ENCODE measurements around the gene MMRN2. TPM values are rescaled to one million over a fixed set of nuclear protein-coding genes. Genes with fewer than 3 reads are reported as not detected.

The MMRN2 gene
- total and polyA plus RNA-seq, 4 donors, result 10.2 to 55.3 (median 29.0) TPM

GRCh38 chr10:86914734-86915133 is 42.7 kb downstream of the MMRN2 start:
- H3K9ac ChIP-seq (ENCODE audit: insufficient read depth in 1 of 2, low read length in 2 of 2), result no peak overlapping the region
- H3K4me3 ChIP-seq, result no peak overlapping the region
- WGBS, 2 donors, result 81 to 85% methylated on average over 1 of the region's 1 CpG
- TF ChIP-seq, protein P1, sequence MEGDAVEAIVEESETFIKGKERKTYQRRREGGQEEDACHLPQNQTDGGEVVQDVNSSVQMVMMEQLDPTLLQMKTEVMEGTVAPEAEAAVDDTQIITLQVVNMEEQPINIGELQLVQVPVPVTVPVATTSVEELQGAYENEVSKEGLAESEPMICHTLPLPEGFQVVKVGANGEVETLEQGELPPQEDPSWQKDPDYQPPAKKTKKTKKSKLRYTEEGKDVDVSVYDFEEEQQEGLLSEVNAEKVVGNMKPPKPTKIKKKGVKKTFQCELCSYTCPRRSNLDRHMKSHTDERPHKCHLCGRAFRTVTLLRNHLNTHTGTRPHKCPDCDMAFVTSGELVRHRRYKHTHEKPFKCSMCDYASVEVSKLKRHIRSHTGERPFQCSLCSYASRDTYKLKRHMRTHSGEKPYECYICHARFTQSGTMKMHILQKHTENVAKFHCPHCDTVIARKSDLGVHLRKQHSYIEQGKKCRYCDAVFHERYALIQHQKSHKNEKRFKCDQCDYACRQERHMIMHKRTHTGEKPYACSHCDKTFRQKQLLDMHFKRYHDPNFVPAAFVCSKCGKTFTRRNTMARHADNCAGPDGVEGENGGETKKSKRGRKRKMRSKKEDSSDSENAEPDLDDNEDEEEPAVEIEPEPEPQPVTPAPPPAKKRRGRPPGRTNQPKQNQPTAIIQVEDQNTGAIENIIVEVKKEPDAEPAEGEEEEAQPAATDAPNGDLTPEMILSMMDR (IDR thresholded peaks at IDR 0.05; ENCODE audit: control extremely low read depth, extremely low read depth), result no peak
- DNase-seq (no peak), ATAC-seq (ENCODE audit: insufficient read depth, low FRiP score) (no peak)
- no peaks in the 10 kb centered on the region for H3K9me3 ChIP-seq (ENCODE audit: control insufficient read depth in 4 of 4, insufficient read depth in 3 of 4, low read length in 3 of 4)
- no peaks in the 10 kb centered on the region for H3K4me1 ChIP-seq (ENCODE audit: control insufficient read depth in 5 of 5, insufficient read depth in 5 of 5, low read length in 5 of 5)
- H3K36me3 ChIP-seq (ENCODE audit: control insufficient read depth in 4 of 4, insufficient read depth in 4 of 4, low read length in 4 of 4), result peaks cover 4 to 32% (median 17%) of the 10 kb centered on the region in 4 donors
- H3K27me3 ChIP-seq (ENCODE audit: control insufficient read depth in 3 of 3, insufficient read depth in 3 of 3, low read length in 2 of 3), result no peaks in the 10 kb centered on the region
- no peak overlapping the region for H3K27ac ChIP-seq (ENCODE audit: low read depth in 1 of 2, low read length in 1 of 2)

- Histone ChIP-seq H3K4me1 (ENCODE audit: control insufficient read depth in 5 of 5, insufficient read depth in 5 of 5, low read length in 5 of 5) (peaks cover 0 to 15% (median 10%) of the 10 kb centered on the region in 5 donors), H3K9ac (ENCODE audit: insufficient read depth in 1 of 2, low read length in 2 of 2) (no peak overlapping the region), H3K36me3 (ENCODE audit: control insufficient read depth in 4 of 4, insufficient read depth in 4 of 4, low read length in 4 of 4) (peaks cover 0 to 49% (median 20%) of the 10 kb centered on the region in 4 donors), H3K27ac (ENCODE audit: low read depth in 1 of 2, low read length in 1 of 2) (no peak overlapping the region), H3K27me3 (ENCODE audit: control insufficient read depth in 3 of 3, insufficient read depth in 3 of 3, low read length in 2 of 3) (no peaks in the 10 kb centered on the region), H3K9me3 (ENCODE audit: control insufficient read depth in 4 of 4, insufficient read depth in 3 of 4, low read length in 3 of 4) (peaks cover 0 to 6% (median under 1%) of the 10 kb centered on the region in 4 donors), H3K4me3 (no peak overlapping the region)
- WGBS, 2 donors, result 88 to 89% methylated on average over 1 of the region's 1 CpG
- TF ChIP-seq, protein P1 (IDR thresholded peaks at IDR 0.05; ENCODE audit: control extremely low read depth, extremely low read depth), result no peak
- DNase-seq (no peak), ATAC-seq (ENCODE audit: insufficient read depth, low FRiP score) (no peak)
Measured at GRCh38 chr10:86905429-86905828, 52.0 kb downstream of the MMRN2 start.

DNA sequence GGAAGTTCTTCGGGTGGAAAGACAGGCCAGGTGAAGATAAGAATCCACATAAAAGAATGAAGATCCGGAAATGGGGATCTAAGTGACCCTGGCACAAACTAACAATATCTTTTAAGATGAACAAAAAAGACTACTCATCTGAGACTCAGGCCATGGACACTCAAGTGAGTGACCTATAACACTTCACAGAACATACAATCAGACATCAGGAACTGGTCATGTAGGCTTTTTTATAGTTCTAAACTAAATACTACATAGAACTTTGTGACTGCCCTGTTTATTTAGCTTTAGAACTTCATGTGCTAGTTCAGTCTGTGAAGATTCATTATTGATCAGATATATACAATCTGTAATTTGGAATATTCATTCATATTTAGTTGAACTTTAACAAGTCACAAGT is 52.8 kb downstream of the MMRN2 start:
- Histone ChIP-seq H3K27me3 (ENCODE audit: control insufficient read depth in 3 of 3, insufficient read depth in 3 of 3, low read length in 2 of 3) (no peaks in the 10 kb centered on the region), H3K4me3 (no peak overlapping the region), H3K36me3 (ENCODE audit: control insufficient read depth in 4 of 4, insufficient read depth in 4 of 4, low read length in 4 of 4) (peaks cover 0 to 49% (median 20%) of the 10 kb centered on the region in 4 donors), H3K9ac (ENCODE audit: insufficient read depth in 1 of 2, low read length in 2 of 2) (no peak overlapping the region), H3K9me3 (ENCODE audit: control insufficient read depth in 4 of 4, insufficient read depth in 3 of 4, low read length in 3 of 4) (peaks cover 0 to 6% (median under 1%) of the 10 kb centered on the region in 4 donors), H3K27ac (ENCODE audit: low read depth in 1 of 2, low read length in 1 of 2) (peak overlapping the region in 1 of 2 donors; percentile 21), H3K4me1 (ENCODE audit: control insufficient read depth in 5 of 5, insufficient read depth in 5 of 5, low read length in 5 of 5) (peaks cover 0 to 23% (median 10%) of the 10 kb centered on the region in 5 donors)
- WGBS, 2 donors, result 92 to 94% methylated on average over 2 of the region's 2 CpGs
- TF ChIP-seq, protein P1 (IDR thresholded peaks at IDR 0.05; ENCODE audit: control extremely low read depth, extremely low read depth), result no peak
- DNase-seq, result no peak
- ATAC-seq (ENCODE audit: insufficient read depth, low FRiP score), result no peak

GRCh38 chr10:86900955-86901354 is 56.5 kb downstream of the MMRN2 start:
- H3K4me3 ChIP-seq, result no peak overlapping the region
- peaks cover 0 to 2% (median under 1%) of the 10 kb centered on the region in 4 donors for H3K9me3 ChIP-seq (ENCODE audit: control insufficient read depth in 4 of 4, insufficient read depth in 3 of 4, low read length in 3 of 4)
- no peak overlapping the region for H3K9ac ChIP-seq (ENCODE audit: insufficient read depth in 1 of 2, low read length in 2 of 2)
- no peaks in the 10 kb centered on the region for H3K27me3 ChIP-seq (ENCODE audit: control insufficient read depth in 3 of 3, insufficient read depth in 3 of 3, low read length in 2 of 3)
- peaks cover 0 to 32% (median 12%) of the 10 kb centered on the region in 4 donors for H3K36me3 ChIP-seq (ENCODE audit: control insufficient read depth in 4 of 4, insufficient read depth in 4 of 4, low read length in 4 of 4)
- ATAC-seq (ENCODE audit: insufficient read depth, low FRiP score), result peak; percentile 27
- TF ChIP-seq, protein P1 (IDR thresholded peaks at IDR 0.05; ENCODE audit: control extremely low read depth, extremely low read depth), result no peak
- peaks cover 1 to 29% (median 10%) of the 10 kb centered on the region in 5 donors for H3K4me1 ChIP-seq (ENCODE audit: control insufficient read depth in 5 of 5, insufficient read depth in 5 of 5, low read length in 5 of 5)
- peak overlapping the region in 1 of 2 donors; percentile 73 for H3K27ac ChIP-seq (ENCODE audit: low read depth in 1 of 2, low read length in 1 of 2)
- WGBS, 2 donors, result 37 to 55% methylated on average over 2 of the region's 2 CpGs
- peak; percentile 96 to 98 (median 98) for DNase-seq

All from lung (tissue), 12 donors.